Measurements from ENCODE around the gene ITGB7.

The ITGB7 gene

GRCh38 chr12:53219956-53220693 lies 13.1 kb upstream of the ITGB7 start (continued):
- TF ChIP-seq, protein P1, sequence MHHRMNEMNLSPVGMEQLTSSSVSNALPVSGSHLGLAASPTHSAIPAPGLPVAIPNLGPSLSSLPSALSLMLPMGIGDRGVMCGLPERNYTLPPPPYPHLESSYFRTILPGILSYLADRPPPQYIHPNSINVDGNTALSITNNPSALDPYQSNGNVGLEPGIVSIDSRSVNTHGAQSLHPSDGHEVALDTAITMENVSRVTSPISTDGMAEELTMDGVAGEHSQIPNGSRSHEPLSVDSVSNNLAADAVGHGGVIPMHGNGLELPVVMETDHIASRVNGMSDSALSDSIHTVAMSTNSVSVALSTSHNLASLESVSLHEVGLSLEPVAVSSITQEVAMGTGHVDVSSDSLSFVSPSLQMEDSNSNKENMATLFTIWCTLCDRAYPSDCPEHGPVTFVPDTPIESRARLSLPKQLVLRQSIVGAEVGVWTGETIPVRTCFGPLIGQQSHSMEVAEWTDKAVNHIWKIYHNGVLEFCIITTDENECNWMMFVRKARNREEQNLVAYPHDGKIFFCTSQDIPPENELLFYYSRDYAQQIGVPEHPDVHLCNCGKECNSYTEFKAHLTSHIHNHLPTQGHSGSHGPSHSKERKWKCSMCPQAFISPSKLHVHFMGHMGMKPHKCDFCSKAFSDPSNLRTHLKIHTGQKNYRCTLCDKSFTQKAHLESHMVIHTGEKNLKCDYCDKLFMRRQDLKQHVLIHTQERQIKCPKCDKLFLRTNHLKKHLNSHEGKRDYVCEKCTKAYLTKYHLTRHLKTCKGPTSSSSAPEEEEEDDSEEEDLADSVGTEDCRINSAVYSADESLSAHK (tag by site-specific recombination; IDR thresholded peaks at IDR 0.05) = no peak
- TF ChIP-seq ZNF155 (tag by site-specific recombination; IDR thresholded peaks at IDR 0.05) = no peak
- no peak for TF ChIP-seq ZNF513 (tag by site-specific recombination; IDR thresholded peaks at IDR 0.05)
- no peak for TF ChIP-seq PRDM1 (tag by site-specific recombination; IDR thresholded peaks at IDR 0.05)
- TF ChIP-seq ZNF324 (tag by site-specific recombination; IDR thresholded peaks at IDR 0.05) = no peak
- TF ChIP-seq ZNF473 (tag by site-specific recombination; IDR thresholded peaks at IDR 0.05) = no peak
- TF ChIP-seq SALL2 (tag by site-specific recombination; IDR thresholded peaks at IDR 0.05; ENCODE audit: borderline replicate concordance) = no peak
- TF ChIP-seq EGR2 (tag by site-specific recombination; IDR thresholded peaks at IDR 0.05; ENCODE audit: low read depth) = no peak
- 0 out of 2 replicates have a peak, but pooled peaks have one; percentile 29 for TF ChIP-seq GLIS2 (tag by site-specific recombination; IDR thresholded peaks at IDR 0.05)
- TF ChIP-seq ZSCAN4 (tag by site-specific recombination; IDR thresholded peaks at IDR 0.05) = peak; percentile 66
- 0 out of 2 replicates have a peak, but pooled peaks have one; percentile 2 for TF ChIP-seq ZFP37 (tag by site-specific recombination; IDR thresholded peaks at IDR 0.05)
- TF ChIP-seq MEIS1 (CRISPR knock-in tag; IDR thresholded peaks at IDR 0.05; ENCODE audit: borderline replicate concordance) = no peak
- TF ChIP-seq, protein P2, sequence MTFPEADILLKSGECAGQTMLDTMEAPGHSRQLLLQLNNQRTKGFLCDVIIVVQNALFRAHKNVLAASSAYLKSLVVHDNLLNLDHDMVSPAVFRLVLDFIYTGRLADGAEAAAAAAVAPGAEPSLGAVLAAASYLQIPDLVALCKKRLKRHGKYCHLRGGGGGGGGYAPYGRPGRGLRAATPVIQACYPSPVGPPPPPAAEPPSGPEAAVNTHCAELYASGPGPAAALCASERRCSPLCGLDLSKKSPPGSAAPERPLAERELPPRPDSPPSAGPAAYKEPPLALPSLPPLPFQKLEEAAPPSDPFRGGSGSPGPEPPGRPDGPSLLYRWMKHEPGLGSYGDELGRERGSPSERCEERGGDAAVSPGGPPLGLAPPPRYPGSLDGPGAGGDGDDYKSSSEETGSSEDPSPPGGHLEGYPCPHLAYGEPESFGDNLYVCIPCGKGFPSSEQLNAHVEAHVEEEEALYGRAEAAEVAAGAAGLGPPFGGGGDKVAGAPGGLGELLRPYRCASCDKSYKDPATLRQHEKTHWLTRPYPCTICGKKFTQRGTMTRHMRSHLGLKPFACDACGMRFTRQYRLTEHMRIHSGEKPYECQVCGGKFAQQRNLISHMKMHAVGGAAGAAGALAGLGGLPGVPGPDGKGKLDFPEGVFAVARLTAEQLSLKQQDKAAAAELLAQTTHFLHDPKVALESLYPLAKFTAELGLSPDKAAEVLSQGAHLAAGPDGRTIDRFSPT (tag by site-specific recombination; IDR thresholded peaks at IDR 0.05) = no peak
- no peak; the same call in 1 of the 2 replicates for TF ChIP-seq GLIS1 (tag by site-specific recombination; IDR thresholded peaks at IDR 0.05)
- TF ChIP-seq ZBTB1 (tag by site-specific recombination; IDR thresholded peaks at IDR 0.05) = no peak
- 0 out of 2 replicates have a peak, but pooled peaks have one; percentile 3 for TF ChIP-seq ZNF335 (tag by site-specific recombination; conservative IDR thresholded peaks at IDR 0.05)
- 0 out of 2 replicates have a peak, but pooled peaks have one; percentile 4 for TF ChIP-seq OSR2 (tag by site-specific recombination; IDR thresholded peaks at IDR 0.05)
- no peak for TF ChIP-seq AEBP2 (tag by site-specific recombination; IDR thresholded peaks at IDR 0.05; ENCODE audit: borderline replicate concordance)
- TF ChIP-seq SP2 (tag by site-specific recombination; IDR thresholded peaks at IDR 0.05) = no peak
- TF ChIP-seq ZNF302 (tag by site-specific recombination; IDR thresholded peaks at IDR 0.05; ENCODE audit: low read depth) = no peak
- peak; percentile 4; the same call in 1 of the 2 replicates for TF ChIP-seq ZNF140 (tag by site-specific recombination; IDR thresholded peaks at IDR 0.05)
- 0 out of 2 replicates have a peak, but pooled peaks have one; percentile 2 for TF ChIP-seq ZBTB20 (tag by site-specific recombination; IDR thresholded peaks at IDR 0.05)
- TF ChIP-seq ZNF214 (tag by site-specific recombination; IDR thresholded peaks at IDR 0.05; ENCODE audit: borderline replicate concordance) = no peak
- no peak for TF ChIP-seq ZFP41 (tag by site-specific recombination; IDR thresholded peaks at IDR 0.05; ENCODE audit: borderline replicate concordance)
- peak; percentile 44; the same call in 1 of the 2 replicates for TF ChIP-seq ZNF600 (tag by site-specific recombination; IDR thresholded peaks at IDR 0.05)
- TF ChIP-seq ZNF26 (tag by site-specific recombination; IDR thresholded peaks at IDR 0.05) = no peak
- TF ChIP-seq SP3 (tag by site-specific recombination; IDR thresholded peaks at IDR 0.05) = no peak
